Adipocyte (in vitro differentiated cells): ENCODE data around the gene C2orf66.

Experiments
- DNase-seq: peaks from one replicate; pipeline ENCODE4 v3.0.0-alpha.2; 2015; ENCODE audit warnings: low read depth
- H3K27me3 ChIP-seq: replicated peaks from 2 replicates; pipeline ENCODE4 v1.7.0; 2013; ENCODE audit warnings: mild to moderate bottlenecking, low read length, moderate library complexity; ENCODE audit not compliant: control insufficient read depth, insufficient read depth
- H3K36me3 ChIP-seq: 2 replicates; pipeline ENCODE4 v1.7.0; 2013; ENCODE audit warnings: low read length, mild to moderate bottlenecking, moderate library complexity; ENCODE audit not compliant: control insufficient read depth, insufficient read depth, severe bottlenecking
- H3K4me1 ChIP-seq: 2 replicates; pipeline ENCODE4 v1.7.0; 2013; ENCODE audit warnings: mild to moderate bottlenecking, low read length, moderate library complexity; ENCODE audit not compliant: control insufficient read depth, insufficient read depth
- H3K4me3 ChIP-seq: 2 replicates; pipeline ENCODE4 v1.7.0; 2013; ENCODE audit warnings: mild to moderate bottlenecking, low read length, moderate library complexity
- H3K9ac ChIP-seq: 2 replicates; pipeline ENCODE4 v1.7.0; 2013; ENCODE audit warnings: mild to moderate bottlenecking, low read length, moderate library complexity
- H3K9me3 ChIP-seq: 2 replicates; pipeline ENCODE4 v1.7.0; 2013; ENCODE audit warnings: mild to moderate bottlenecking, low read length, moderate library complexity; ENCODE audit not compliant: control insufficient read depth

The C2orf66 gene

GRCh38 chr2:196823750-196824522, 14.8 kb upstream of the C2orf66 start:
- DNase-seq, result peak; percentile 72

DNA sequence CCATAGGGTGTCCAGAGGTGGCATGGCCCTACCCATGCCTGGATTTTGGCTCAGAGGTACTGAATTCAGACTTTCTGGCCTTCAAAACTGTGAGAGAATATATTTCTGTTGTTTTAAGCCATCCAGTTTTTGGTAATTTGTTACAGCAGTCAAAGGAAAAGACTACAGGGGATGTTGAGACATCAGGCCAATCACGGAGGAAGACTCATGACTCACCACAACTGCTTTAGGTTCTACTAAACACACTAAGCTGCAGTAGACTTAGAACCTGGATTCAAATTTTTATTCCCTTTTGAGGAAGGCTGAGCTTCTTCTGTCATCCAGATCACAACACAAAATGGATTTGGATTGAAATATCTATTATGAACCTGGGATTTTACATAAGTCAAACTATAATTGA, 12.0 kb upstream of the C2orf66 start:
- Histone ChIP-seq H3K4me1 (peaks cover 8% of the 10 kb centered on the region), H3K4me3 (no peak overlapping the region), H3K9ac (no peak overlapping the region), H3K27me3 (no peaks in the 10 kb centered on the region), H3K9me3 (no peaks in the 10 kb centered on the region), H3K36me3 (no peaks in the 10 kb centered on the region)
- peak; percentile 26 for DNase-seq

More at GRCh38 chr2:196823750-196824522, 14.8 kb upstream of the C2orf66 start:
- Histone ChIP-seq H3K4me1 (peaks cover 8% of the 10 kb centered on the region), H3K9me3 (no peaks in the 10 kb centered on the region), H3K4me3 (no peak overlapping the region), H3K36me3 (no peaks in the 10 kb centered on the region), H3K9ac (no peak overlapping the region), H3K27me3 (no peaks in the 10 kb centered on the region)

DNA sequence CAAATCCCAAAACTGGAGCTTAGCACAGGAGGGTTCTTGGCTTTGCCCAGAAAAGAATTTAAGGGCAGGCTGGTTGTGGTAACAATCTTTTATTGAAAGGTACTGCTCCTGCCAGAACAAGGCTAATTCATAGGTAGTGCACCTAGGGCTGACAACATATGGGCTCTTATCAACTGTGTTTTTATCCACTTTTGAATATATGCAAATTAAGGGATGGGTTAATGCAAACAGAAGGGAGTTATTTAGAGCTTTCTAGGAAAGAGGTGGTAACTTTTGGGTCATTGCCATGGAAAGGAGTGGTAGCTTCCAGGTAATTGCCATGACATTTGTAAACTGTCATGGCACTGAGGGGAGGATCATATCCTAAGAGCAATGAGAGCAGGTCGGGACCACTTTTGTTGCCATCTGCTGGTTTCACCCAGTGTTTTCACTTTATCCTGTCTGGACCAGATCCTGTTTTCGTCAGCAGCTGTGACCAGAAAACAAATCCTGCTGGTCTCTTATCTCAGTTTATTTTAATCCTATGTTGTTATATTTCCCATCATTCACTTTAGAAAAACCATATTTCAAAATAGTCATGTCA, 981 bp downstream of the C2orf66 start:
- Histone ChIP-seq H3K9me3 (no peaks in the 10 kb centered on the region), H3K27me3 (no peaks in the 10 kb centered on the region), H3K4me3 (no peak overlapping the region), H3K4me1 (no peaks in the 10 kb centered on the region), H3K9ac (no peak overlapping the region), H3K36me3 (no peaks in the 10 kb centered on the region)
- DNase-seq, result no peak

GRCh38 chr2:196804381-196804780, 4.8 kb downstream of the C2orf66 start:
- Histone ChIP-seq H3K4me1 (peaks cover 14% of the 10 kb centered on the region), H3K4me3 (no peak overlapping the region), H3K36me3 (no peaks in the 10 kb centered on the region), H3K27me3 (no peaks in the 10 kb centered on the region), H3K9me3 (no peaks in the 10 kb centered on the region), H3K9ac (no peak overlapping the region)
- no peak for DNase-seq

DNA sequence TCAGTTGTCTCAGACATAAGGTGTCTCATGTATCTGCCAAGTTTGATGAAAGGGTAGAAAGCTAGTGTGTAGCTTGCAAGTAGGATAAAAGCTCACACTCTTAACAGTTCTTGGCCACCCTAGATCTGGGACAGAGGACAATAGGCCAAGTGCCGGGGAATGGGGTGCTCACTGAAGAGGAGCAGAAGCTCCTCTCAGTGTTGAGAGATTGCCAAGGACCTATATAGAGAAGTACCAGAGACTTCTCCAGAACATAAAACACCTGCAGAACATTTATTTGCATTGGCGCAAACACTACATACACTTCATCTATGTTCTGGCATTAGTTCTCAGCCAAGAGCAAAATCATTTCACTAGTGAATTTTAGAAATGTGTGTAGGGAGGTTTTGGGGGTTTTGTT, 6.8 kb downstream of the C2orf66 start:
- H3K27me3 ChIP-seq, result no peaks in the 10 kb centered on the region
- no peak for DNase-seq
- peaks cover 22% of the 10 kb centered on the region for H3K4me1 ChIP-seq
- peak overlapping the region; percentile 77 for H3K9ac ChIP-seq
- peak overlapping the region; percentile 50 for H3K4me3 ChIP-seq
- no peaks in the 10 kb centered on the region for H3K9me3 ChIP-seq
- H3K36me3 ChIP-seq, result peaks cover 6% of the 10 kb centered on the region

DNA sequence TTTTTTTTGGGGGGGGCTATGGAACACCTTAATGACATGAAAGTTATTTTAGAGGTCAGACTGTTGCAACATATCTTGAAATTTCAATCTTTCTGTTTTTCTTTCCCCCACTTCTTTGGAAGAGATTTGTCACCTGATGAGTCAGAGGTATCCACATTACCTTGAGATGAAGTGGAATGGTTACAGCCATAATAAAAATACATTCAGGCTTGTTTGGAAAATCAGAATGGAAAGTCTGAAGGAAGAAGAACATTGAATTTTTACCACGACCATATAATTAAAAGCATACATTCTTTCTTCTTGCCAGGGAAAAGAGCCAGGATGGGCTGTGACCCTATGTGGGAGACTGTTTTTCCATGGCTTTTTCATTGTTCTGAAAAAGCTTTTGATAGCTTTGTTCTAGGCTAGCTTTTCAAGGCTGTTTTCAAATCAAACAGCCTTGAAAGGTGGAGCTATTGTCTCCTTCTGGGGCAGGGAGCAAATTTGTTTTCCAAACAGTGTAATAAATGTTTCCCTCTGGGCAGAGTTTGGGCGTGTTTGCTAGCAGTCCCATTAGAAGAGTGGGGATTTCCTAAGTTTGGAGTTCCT, 7.4 kb downstream of the C2orf66 start:
- H3K4me3 ChIP-seq, result peak overlapping the region; percentile 50
- peak overlapping the region; percentile 77 for H3K9ac ChIP-seq
- no peaks in the 10 kb centered on the region for H3K27me3 ChIP-seq
- peaks cover 11% of the 10 kb centered on the region for H3K36me3 ChIP-seq
- H3K4me1 ChIP-seq, result peaks cover 22% of the 10 kb centered on the region
- DNase-seq, result peak; percentile 25
- H3K9me3 ChIP-seq, result no peaks in the 10 kb centered on the region

- peak; percentile 44 for DNase-seq
- H3K27me3 ChIP-seq, result no peaks in the 10 kb centered on the region
- H3K36me3 ChIP-seq, result peaks cover 28% of the 10 kb centered on the region
- peak overlapping the region; percentile 98 for H3K9ac ChIP-seq
- H3K4me3 ChIP-seq, result peak overlapping the region; percentile 100
- H3K9me3 ChIP-seq, result no peaks in the 10 kb centered on the region
- H3K4me1 ChIP-seq, result peaks cover 22% of the 10 kb centered on the region
Observed at GRCh38 chr2:196798980-196799379, 10.2 kb downstream of the C2orf66 start.

- no peaks in the 10 kb centered on the region for H3K4me1 ChIP-seq
- H3K4me3 ChIP-seq, result no peak overlapping the region
- DNase-seq, result no peak
- H3K36me3 ChIP-seq, result peaks cover 87% of the 10 kb centered on the region
- no peak overlapping the region for H3K9ac ChIP-seq
- no peaks in the 10 kb centered on the region for H3K27me3 ChIP-seq
- H3K9me3 ChIP-seq, result no peaks in the 10 kb centered on the region
Observed at GRCh38 chr2:196792865-196793264, 16.3 kb downstream of the C2orf66 start.

- Histone ChIP-seq H3K9me3 (no peaks in the 10 kb centered on the region), H3K4me3 (no peak overlapping the region), H3K36me3 (peaks cover 86% of the 10 kb centered on the region), H3K9ac (no peak overlapping the region), H3K4me1 (peaks cover 3% of the 10 kb centered on the region), H3K27me3 (no peaks in the 10 kb centered on the region)
- DNase-seq, result peak; percentile 21
Observed at GRCh38 chr2:196783431-196784094, 25.6 kb downstream of the C2orf66 start.

- Histone ChIP-seq H3K36me3 (peaks cover 91% of the 10 kb centered on the region), H3K4me1 (no peaks in the 10 kb centered on the region)
Observed at GRCh38 chr2:196767101-196767500, 42.1 kb downstream of the C2orf66 start.

DNA sequence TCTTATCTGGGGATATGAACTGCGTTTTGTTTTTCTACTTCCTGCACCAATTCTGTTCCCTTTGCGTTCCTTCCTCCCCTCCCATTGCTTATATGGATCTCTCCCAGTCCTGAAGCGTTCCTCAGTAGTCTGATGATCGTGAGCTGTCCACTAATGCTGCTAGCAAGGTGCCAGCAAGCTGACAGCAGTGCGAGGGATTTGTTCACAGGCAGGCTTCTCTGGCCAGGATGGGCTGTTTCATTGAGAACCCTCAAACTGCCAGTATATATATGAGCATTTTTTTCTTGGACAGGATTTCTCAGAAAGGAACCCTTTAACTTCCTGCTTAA, 49.8 kb downstream of the C2orf66 start:
- Histone ChIP-seq H3K36me3 (peaks cover 23% of the 10 kb centered on the region), H3K4me1 (peaks cover 4% of the 10 kb centered on the region)

More at GRCh38 chr2:196767101-196767500, 42.1 kb downstream of the C2orf66 start:
- no peaks in the 10 kb centered on the region for H3K9me3 ChIP-seq
- H3K9ac ChIP-seq, result no peak overlapping the region
- DNase-seq, result no peak
- H3K4me3 ChIP-seq, result no peak overlapping the region
- H3K27me3 ChIP-seq, result no peaks in the 10 kb centered on the region

More for the DNA sequence above, 49.8 kb downstream of the C2orf66 start:
- no peaks in the 10 kb centered on the region for H3K27me3 ChIP-seq
- no peak overlapping the region for H3K4me3 ChIP-seq
- no peaks in the 10 kb centered on the region for H3K9me3 ChIP-seq
- H3K9ac ChIP-seq, result no peak overlapping the region
- DNase-seq, result no peak
